22Rv1 (cell line): ENCODE results near the gene FOXP3.

ENCODE experiments used
- CTCF ChIP-seq: fragments of 450-650 bp; IDR thresholded peaks from 2 replicates; pipeline ENCODE4 v1.5.1; 2017; ENCODE audit warnings: mild to moderate bottlenecking
- ZFX ChIP-seq: fragments of 450-650 bp; IDR thresholded peaks from 2 replicates; pipeline ENCODE4 v1.6.1; 2017; ENCODE audit warnings: antibody characterized with exemption, borderline replicate concordance

GRCh38 chrX:49208399-49208798, 56.1 kb downstream of the FOXP3 start:
- TF ChIP-seq CTCF (no peak), ZFX (no peak)
